Measurements from ENCODE around the gene RBMY1F. TPM values are rescaled to one million over a fixed set of nuclear protein-coding genes. Genes with fewer than 3 reads are reported as not detected.
"Not testable (repeated sequence)": the region's sequence is repeated elsewhere in the genome, so short reads cannot be mapped to it uniquely, and the experiment has no call there.

The RBMY1F gene
- total RNA-seq = not detected
- not detected for polyA plus RNA-seq
- long read RNA-seq, donor 1 = 0 reads
- long read RNA-seq, donor 2 = 0 reads
- long read RNA-seq, donor 3 = 0 reads
- long read RNA-seq, donor 4 = 0 reads
- long read RNA-seq, donor 5 = 0 reads
- long read RNA-seq, donor 6 = 0 reads
- long read RNA-seq, donor 7 = 0 reads
- long read RNA-seq, donor 8 = 0 reads
- long read RNA-seq, donor 9 = 0 reads
- long read RNA-seq, donor 10 = 0 reads

DNA sequence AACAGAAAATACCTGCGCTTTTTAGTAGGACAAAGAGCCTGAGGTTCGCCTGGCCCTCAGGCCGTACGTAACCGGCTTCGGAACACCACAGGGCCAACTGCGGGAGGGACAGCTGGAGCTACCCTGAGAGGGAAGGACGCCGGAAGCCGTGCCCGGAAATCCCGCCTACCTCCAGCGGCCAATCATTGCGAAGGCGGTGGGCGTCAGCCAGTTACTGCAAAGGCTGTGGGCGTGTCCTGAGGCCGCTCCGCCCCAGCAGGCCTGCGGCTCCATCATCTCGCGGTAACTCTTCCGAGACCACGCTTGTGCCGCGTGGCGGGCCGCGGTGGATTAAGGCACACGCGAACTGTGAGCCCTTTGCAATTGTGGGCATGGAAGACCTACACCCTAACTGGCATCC is at the start of gene RBMY1F:
TSS of gene RBMY1F (minus strand) at position 101 of the 400 bp plus-strand sequence. CDS start 1,954 bp downstream, outside the sequence.
- H3K9me3 ChIP-seq (ENCODE audit: control insufficient read depth in 2 of 2, insufficient read depth in 1 of 2, low read length in 1 of 2); H3K27me3 ChIP-seq (ENCODE audit: control insufficient read depth in 2 of 2, insufficient read depth in 1 of 2, low read length in 1 of 2); H3K36me3 ChIP-seq (ENCODE audit: control insufficient read depth in 2 of 2, insufficient read depth in 2 of 2, low read length in 1 of 2); H3K4me3 ChIP-seq (ENCODE audit: low read length in 2 of 2); DNase-seq (ENCODE audit: low read depth in 6 of 9, low spot score in 9 of 9); H3K4me1 ChIP-seq (ENCODE audit: control insufficient read depth in 2 of 2, insufficient read depth in 2 of 2, low read length in 2 of 2); H3K27ac ChIP-seq (ENCODE audit: low read depth in 1 of 2, low read length in 1 of 2): not testable (repeated sequence)
- no CpG with 5 or more reads among the region's 31 CpGs for WGBS

DNA sequence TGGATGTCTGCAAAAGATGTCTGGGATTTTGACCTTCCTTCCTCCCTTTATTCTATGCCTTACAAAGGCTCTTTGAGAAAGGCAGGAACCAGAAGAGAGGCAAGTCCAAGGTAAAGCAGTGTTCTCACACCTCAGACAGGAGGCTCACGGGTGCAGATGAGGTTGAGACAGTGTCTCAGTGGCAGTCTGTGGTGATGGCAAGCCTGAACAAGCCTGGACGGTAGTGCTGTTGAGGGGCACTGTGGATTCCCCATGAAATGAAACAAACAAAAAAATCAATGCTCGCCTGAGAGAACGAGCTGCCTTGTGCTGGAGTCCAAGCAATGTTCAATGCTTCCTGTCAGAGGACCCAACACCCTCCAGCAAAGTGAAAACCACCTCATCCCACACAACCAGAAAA is 31.6 kb downstream of the RBMY1F start:
- no CpG with 5 or more reads among the region's 4 CpGs for WGBS
- DNase-seq (ENCODE audit: low read depth in 6 of 9, low spot score in 9 of 9) = not testable (repeated sequence)

DNA sequence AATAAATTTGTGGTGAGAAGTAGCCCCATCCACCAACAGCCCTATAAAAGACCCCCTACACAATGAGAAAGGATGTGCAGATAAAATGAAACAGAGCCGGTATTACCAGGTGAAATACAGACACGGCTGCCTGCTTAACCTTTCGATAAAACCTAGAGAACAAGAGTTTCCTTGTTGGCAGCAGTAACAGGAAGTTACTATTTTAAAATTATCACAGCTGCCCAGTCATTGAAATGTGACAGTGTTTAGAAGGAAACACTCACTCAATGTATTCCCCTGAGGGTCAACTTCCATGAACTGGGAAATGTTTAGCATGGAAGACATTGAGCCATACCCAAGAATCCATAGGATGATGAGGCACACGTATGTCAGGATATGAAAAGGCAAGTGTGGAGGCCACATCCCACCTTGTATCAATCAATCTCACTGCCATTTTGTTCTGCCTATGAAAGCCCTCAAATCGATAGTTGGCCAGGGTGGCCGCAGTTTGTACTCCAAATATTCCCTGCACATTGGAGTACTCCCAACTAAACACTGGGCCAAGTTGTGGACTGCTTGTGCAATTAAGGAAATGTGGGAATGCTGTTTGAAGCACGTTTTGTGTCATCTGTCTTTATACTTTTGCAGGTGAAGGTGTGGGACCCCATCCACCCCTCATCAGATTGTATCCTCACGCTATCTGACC is 41.6 kb downstream of the RBMY1F start:
- H3K4me1 ChIP-seq (ENCODE audit: control insufficient read depth in 2 of 2, insufficient read depth in 2 of 2, low read length in 2 of 2); H3K4me3 ChIP-seq (ENCODE audit: low read length in 2 of 2); H3K27me3 ChIP-seq (ENCODE audit: control insufficient read depth in 2 of 2, insufficient read depth in 1 of 2, low read length in 1 of 2); H3K36me3 ChIP-seq (ENCODE audit: control insufficient read depth in 2 of 2, insufficient read depth in 2 of 2, low read length in 1 of 2); H3K9me3 ChIP-seq (ENCODE audit: control insufficient read depth in 2 of 2, insufficient read depth in 1 of 2, low read length in 1 of 2); DNase-seq (ENCODE audit: low read depth in 6 of 9, low spot score in 9 of 9); H3K27ac ChIP-seq (ENCODE audit: low read depth in 1 of 2, low read length in 1 of 2): not testable (repeated sequence)
- WGBS = no CpG with 5 or more reads among the region's 8 CpGs

More for the DNA sequence above, 31.6 kb downstream of the RBMY1F start:
- not testable (repeated sequence) for H3K4me3 ChIP-seq (ENCODE audit: low read length in 2 of 2); H3K27ac ChIP-seq (ENCODE audit: low read depth in 1 of 2, low read length in 1 of 2); H3K27me3 ChIP-seq (ENCODE audit: control insufficient read depth in 2 of 2, insufficient read depth in 1 of 2, low read length in 1 of 2); H3K36me3 ChIP-seq (ENCODE audit: control insufficient read depth in 2 of 2, insufficient read depth in 2 of 2, low read length in 1 of 2); H3K9me3 ChIP-seq (ENCODE audit: control insufficient read depth in 2 of 2, insufficient read depth in 1 of 2, low read length in 1 of 2); H3K4me1 ChIP-seq (ENCODE audit: control insufficient read depth in 2 of 2, insufficient read depth in 2 of 2, low read length in 2 of 2)

DNA sequence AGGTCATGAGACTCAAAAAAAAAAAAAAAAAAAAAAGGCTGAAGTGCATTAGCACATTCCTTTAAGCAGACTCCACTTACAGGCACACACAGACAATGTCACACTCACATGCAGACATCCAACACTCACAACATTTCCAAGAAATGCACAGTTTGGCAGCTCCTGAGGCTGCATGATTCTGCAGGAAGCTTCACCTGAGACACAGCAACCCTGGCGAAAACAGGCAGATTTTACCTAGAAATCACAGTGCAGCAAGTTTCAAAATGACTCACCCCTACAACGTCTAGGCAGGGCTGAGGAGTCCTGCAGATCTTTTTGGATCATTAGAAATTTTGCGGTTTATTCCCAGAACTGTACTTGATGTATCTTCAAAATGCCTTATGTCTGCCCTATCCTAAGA is 48.0 kb downstream of the RBMY1F start:
- not testable (repeated sequence) for H3K27me3 ChIP-seq (ENCODE audit: control insufficient read depth in 2 of 2, insufficient read depth in 1 of 2, low read length in 1 of 2); H3K4me3 ChIP-seq (ENCODE audit: low read length in 2 of 2); H3K9me3 ChIP-seq (ENCODE audit: control insufficient read depth in 2 of 2, insufficient read depth in 1 of 2, low read length in 1 of 2); DNase-seq (ENCODE audit: low read depth in 6 of 9, low spot score in 9 of 9); H3K27ac ChIP-seq (ENCODE audit: low read depth in 1 of 2, low read length in 1 of 2); H3K4me1 ChIP-seq (ENCODE audit: control insufficient read depth in 2 of 2, insufficient read depth in 2 of 2, low read length in 2 of 2); H3K36me3 ChIP-seq (ENCODE audit: control insufficient read depth in 2 of 2, insufficient read depth in 2 of 2, low read length in 1 of 2)
- WGBS = no CpG with 5 or more reads among the region's 3 CpGs

DNA sequence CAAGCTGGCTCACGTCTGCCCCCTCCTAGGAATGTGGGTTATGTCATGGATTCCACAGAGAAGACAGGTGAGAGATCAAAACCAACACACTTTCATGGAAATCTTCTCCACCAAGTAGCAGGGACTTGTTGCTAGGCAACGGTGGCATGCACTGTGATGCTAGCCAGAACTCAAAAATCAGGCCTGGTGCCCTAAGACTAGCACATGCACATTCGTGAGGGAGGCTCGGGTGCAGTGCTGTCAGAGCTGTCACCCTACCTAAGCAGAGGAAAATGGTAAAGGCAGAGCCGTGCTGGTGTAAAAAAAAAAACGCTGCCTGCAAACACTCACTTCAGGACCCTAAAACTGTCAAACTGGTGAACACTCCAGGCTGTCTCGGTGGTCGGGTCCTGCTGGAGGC is 52.2 kb downstream of the RBMY1F start:
- H3K4me3 ChIP-seq (ENCODE audit: low read length in 2 of 2); H3K27ac ChIP-seq (ENCODE audit: low read depth in 1 of 2, low read length in 1 of 2); DNase-seq (ENCODE audit: low read depth in 6 of 9, low spot score in 9 of 9); H3K4me1 ChIP-seq (ENCODE audit: control insufficient read depth in 2 of 2, insufficient read depth in 2 of 2, low read length in 2 of 2); H3K27me3 ChIP-seq (ENCODE audit: control insufficient read depth in 2 of 2, insufficient read depth in 1 of 2, low read length in 1 of 2); H3K9me3 ChIP-seq (ENCODE audit: control insufficient read depth in 2 of 2, insufficient read depth in 1 of 2, low read length in 1 of 2); H3K36me3 ChIP-seq (ENCODE audit: control insufficient read depth in 2 of 2, insufficient read depth in 2 of 2, low read length in 1 of 2): not testable (repeated sequence)
- no CpG with 5 or more reads among the region's 8 CpGs for WGBS

Other genes starting within 250 kb of the RBMY1F start
- gene RBMY1J, start 220.5 kb upstream of the RBMY1F start, total RNA-seq = not detected
- gene RBMY1J, start 220.5 kb upstream of the RBMY1F start, polyA plus RNA-seq = not detected

All from thymus (tissue), 14 donors.